ENCODE results near the gene MAP2. TPM values are rescaled to one million over a fixed set of nuclear protein-coding genes. Genes with fewer than 3 reads are reported as not detected.

The MAP2 gene
- polyA plus RNA-seq, 1 donor (not counting 4 experiments of a cell fraction or from before 2014, with no cell fraction given) = 16.2 TPM

DNA sequence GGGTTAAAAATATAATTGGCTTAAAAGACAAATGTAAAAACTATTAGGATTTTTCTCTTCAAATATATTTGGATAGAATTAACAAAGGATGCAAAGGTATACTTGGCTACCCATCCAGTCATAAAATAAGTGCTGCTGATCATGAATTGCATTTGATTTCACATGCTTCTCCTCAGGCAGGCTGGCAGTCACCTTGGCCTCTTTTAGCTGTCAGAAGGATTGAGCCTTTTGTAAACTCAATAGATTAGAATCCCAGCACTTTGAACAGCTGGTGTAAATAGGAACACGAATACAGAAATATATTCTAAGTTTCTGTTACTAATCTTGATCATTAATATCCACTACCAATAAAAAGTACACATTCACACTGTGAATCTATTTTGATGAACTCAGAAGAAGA, 178.4 kb downstream of the MAP2 start:
- dilution Hi-C loops (cut with MboI; ENCODE audit: extremely low pct_ligation_motif_present, low sequenced_read_pairs) = no loop called here
- Histone ChIP-seq H3K9ac (ENCODE audit: control insufficient read depth, extremely low read depth, insufficient read depth, low read length) (no peak overlapping the region), H3K36me3 (ENCODE audit: control insufficient read depth in 2 of 2, extremely low read depth in 1 of 2, insufficient read depth in 2 of 2, low read length in 2 of 2) (no peaks in the 10 kb centered on the region), H4K20me1 (ENCODE audit: control insufficient read depth, extremely low read depth, insufficient read depth, low read length) (no peaks in the 10 kb centered on the region), H3K4me3 (ENCODE audit: control insufficient read depth in 2 of 3, extremely low read depth in 1 of 3, insufficient read depth in 2 of 3, low read depth in 1 of 3, low read length in 3 of 3) (no peak overlapping the region), H3K9me3 (ENCODE audit: control insufficient read depth, low read depth, low read length) (no peaks in the 10 kb centered on the region), H3K27ac (ENCODE audit: control insufficient read depth, insufficient read depth, low read length) (no peak overlapping the region), H3K79me2 (ENCODE audit: control insufficient read depth, insufficient read depth, low read length) (no peaks in the 10 kb centered on the region), H3K9me1 (ENCODE audit: control insufficient read depth, extremely low read depth, insufficient read depth, low read length) (no peaks in the 10 kb centered on the region), H3K4me1 (ENCODE audit: control insufficient read depth, extremely low read depth, insufficient read depth, low read length) (no peaks in the 10 kb centered on the region), H3K27me3 (ENCODE audit: control insufficient read depth, extremely low read depth, insufficient read depth, low read length) (no peaks in the 10 kb centered on the region), H2AFZ (ENCODE audit: control insufficient read depth, low read length) (no peak overlapping the region), H3K4me2 (ENCODE audit: control insufficient read depth, extremely low read depth, insufficient read depth, low read depth, low read length) (no peak overlapping the region)
- DNase-seq (ENCODE audit: low read depth, low spot score) = no peak
- FAIRE-seq = no peak
- TF ChIP-seq, protein P1, sequence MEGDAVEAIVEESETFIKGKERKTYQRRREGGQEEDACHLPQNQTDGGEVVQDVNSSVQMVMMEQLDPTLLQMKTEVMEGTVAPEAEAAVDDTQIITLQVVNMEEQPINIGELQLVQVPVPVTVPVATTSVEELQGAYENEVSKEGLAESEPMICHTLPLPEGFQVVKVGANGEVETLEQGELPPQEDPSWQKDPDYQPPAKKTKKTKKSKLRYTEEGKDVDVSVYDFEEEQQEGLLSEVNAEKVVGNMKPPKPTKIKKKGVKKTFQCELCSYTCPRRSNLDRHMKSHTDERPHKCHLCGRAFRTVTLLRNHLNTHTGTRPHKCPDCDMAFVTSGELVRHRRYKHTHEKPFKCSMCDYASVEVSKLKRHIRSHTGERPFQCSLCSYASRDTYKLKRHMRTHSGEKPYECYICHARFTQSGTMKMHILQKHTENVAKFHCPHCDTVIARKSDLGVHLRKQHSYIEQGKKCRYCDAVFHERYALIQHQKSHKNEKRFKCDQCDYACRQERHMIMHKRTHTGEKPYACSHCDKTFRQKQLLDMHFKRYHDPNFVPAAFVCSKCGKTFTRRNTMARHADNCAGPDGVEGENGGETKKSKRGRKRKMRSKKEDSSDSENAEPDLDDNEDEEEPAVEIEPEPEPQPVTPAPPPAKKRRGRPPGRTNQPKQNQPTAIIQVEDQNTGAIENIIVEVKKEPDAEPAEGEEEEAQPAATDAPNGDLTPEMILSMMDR (optimal IDR thresholded peaks at IDR 0.05 in 1 of 3, IDR thresholded peaks at IDR 0.05 in 1 of 3, conservative IDR thresholded peaks at IDR 0.05 in 1 of 3; ENCODE audit: extremely low read depth in 1 of 3, insufficient read depth in 2 of 3, low read length in 3 of 3) = no peak
- TF ChIP-seq EZH2 (IDR thresholded peaks at IDR 0.05; ENCODE audit: low read length) = no peak

DNA sequence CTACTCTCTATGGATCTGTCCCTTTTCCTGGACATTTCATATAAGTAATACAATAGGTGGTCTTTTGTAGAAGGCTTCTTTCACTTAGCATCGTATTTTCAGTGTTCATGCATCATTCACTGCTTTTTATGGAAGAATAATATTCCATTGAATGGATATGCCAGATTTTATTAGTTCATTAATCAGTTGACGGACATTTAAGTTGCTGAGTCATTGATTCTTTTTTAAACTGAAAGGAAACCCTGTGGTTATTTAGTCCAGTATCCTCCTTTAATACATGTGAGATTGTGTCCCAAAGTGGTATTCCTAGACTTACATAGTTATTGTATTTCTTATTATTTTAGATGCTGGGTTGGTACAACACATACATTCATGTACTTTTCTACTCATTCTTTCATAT, 185.7 kb downstream of the MAP2 start:
- no peaks in the 10 kb centered on the region for H3K79me2 ChIP-seq (ENCODE audit: control insufficient read depth, insufficient read depth, low read length)
- no peak overlapping the region for H3K27ac ChIP-seq (ENCODE audit: control insufficient read depth, insufficient read depth, low read length)
- no peak overlapping the region for H3K4me2 ChIP-seq (ENCODE audit: control insufficient read depth, extremely low read depth, insufficient read depth, low read depth, low read length)
- DNase-seq (ENCODE audit: low read depth, low spot score) = no peak
- H3K9ac ChIP-seq (ENCODE audit: control insufficient read depth, extremely low read depth, insufficient read depth, low read length) = no peak overlapping the region
- no peak overlapping the region for H2AFZ ChIP-seq (ENCODE audit: control insufficient read depth, low read length)
- no peak overlapping the region for H3K4me3 ChIP-seq (ENCODE audit: control insufficient read depth in 2 of 3, extremely low read depth in 1 of 3, insufficient read depth in 2 of 3, low read depth in 1 of 3, low read length in 3 of 3)
- no peaks in the 10 kb centered on the region for H3K4me1 ChIP-seq (ENCODE audit: control insufficient read depth, extremely low read depth, insufficient read depth, low read length)
- TF ChIP-seq EZH2 (IDR thresholded peaks at IDR 0.05; ENCODE audit: low read length) = no peak
- no peaks in the 10 kb centered on the region for H3K9me3 ChIP-seq (ENCODE audit: control insufficient read depth, low read depth, low read length)
- no peaks in the 10 kb centered on the region for H3K27me3 ChIP-seq (ENCODE audit: control insufficient read depth, extremely low read depth, insufficient read depth, low read length)
- H3K36me3 ChIP-seq (ENCODE audit: control insufficient read depth in 2 of 2, extremely low read depth in 1 of 2, insufficient read depth in 2 of 2, low read length in 2 of 2) = no peaks in the 10 kb centered on the region
- FAIRE-seq = no peak
- dilution Hi-C loops (cut with MboI; ENCODE audit: extremely low pct_ligation_motif_present, low sequenced_read_pairs) = no loop called here
- H3K9me1 ChIP-seq (ENCODE audit: control insufficient read depth, extremely low read depth, insufficient read depth, low read length) = no peaks in the 10 kb centered on the region
- no peaks in the 10 kb centered on the region for H4K20me1 ChIP-seq (ENCODE audit: control insufficient read depth, extremely low read depth, insufficient read depth, low read length)

DNA sequence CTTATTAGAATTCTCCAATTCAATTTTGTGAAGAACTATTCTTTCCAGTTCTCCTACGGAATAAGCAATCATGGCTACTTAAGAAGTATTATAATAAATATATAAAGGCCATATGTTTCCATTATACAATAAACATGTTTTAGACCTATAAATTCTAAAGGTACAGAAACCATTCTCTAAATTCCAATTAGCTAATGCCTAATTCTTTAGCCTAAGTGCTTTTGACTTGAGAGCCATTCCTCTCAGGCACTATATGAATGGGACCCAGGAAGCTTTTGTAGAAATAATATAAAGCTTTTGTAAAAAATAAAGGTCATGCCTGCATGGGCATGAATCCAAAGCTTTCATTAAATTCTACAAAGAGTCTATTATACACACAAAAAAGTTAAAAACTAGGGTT, 186.8 kb downstream of the MAP2 start:
- Histone ChIP-seq H3K9me3 (ENCODE audit: control insufficient read depth, low read depth, low read length) (no peaks in the 10 kb centered on the region), H2AFZ (ENCODE audit: control insufficient read depth, low read length) (no peak overlapping the region), H3K27me3 (ENCODE audit: control insufficient read depth, extremely low read depth, insufficient read depth, low read length) (no peaks in the 10 kb centered on the region), H3K4me2 (ENCODE audit: control insufficient read depth, extremely low read depth, insufficient read depth, low read depth, low read length) (no peak overlapping the region), H3K9me1 (ENCODE audit: control insufficient read depth, extremely low read depth, insufficient read depth, low read length) (no peaks in the 10 kb centered on the region), H3K9ac (ENCODE audit: control insufficient read depth, extremely low read depth, insufficient read depth, low read length) (no peak overlapping the region), H3K36me3 (ENCODE audit: control insufficient read depth in 2 of 2, extremely low read depth in 1 of 2, insufficient read depth in 2 of 2, low read length in 2 of 2) (no peaks in the 10 kb centered on the region), H3K79me2 (ENCODE audit: control insufficient read depth, insufficient read depth, low read length) (no peaks in the 10 kb centered on the region), H4K20me1 (ENCODE audit: control insufficient read depth, extremely low read depth, insufficient read depth, low read length) (no peaks in the 10 kb centered on the region), H3K4me1 (ENCODE audit: control insufficient read depth, extremely low read depth, insufficient read depth, low read length) (no peaks in the 10 kb centered on the region), H3K27ac (ENCODE audit: control insufficient read depth, insufficient read depth, low read length) (no peak overlapping the region), H3K4me3 (ENCODE audit: control insufficient read depth in 2 of 3, extremely low read depth in 1 of 3, insufficient read depth in 2 of 3, low read depth in 1 of 3, low read length in 3 of 3) (no peak overlapping the region)
- no peak for DNase-seq (ENCODE audit: low read depth, low spot score)
- dilution Hi-C loops (cut with MboI; ENCODE audit: extremely low pct_ligation_motif_present, low sequenced_read_pairs) = no loop called here
- TF ChIP-seq, protein P1 (optimal IDR thresholded peaks at IDR 0.05 in 1 of 3, IDR thresholded peaks at IDR 0.05 in 1 of 3, conservative IDR thresholded peaks at IDR 0.05 in 1 of 3; ENCODE audit: extremely low read depth in 1 of 3, insufficient read depth in 2 of 3, low read length in 3 of 3) = no peak
- no peak for TF ChIP-seq EZH2 (IDR thresholded peaks at IDR 0.05; ENCODE audit: low read length)
- FAIRE-seq = no peak
